ELR (cell line): ENCODE data around the gene HMCN1.
A peak's percentile ranks its signal among the peaks of the same experiment; 100 is the strongest.

Source experiments
- DNase-seq: peaks from one replicate; pipeline ENCODE4 v3.0.0-alpha.2; 2015; ENCODE audit warnings: low read depth

HMCN1 gene

DNA sequence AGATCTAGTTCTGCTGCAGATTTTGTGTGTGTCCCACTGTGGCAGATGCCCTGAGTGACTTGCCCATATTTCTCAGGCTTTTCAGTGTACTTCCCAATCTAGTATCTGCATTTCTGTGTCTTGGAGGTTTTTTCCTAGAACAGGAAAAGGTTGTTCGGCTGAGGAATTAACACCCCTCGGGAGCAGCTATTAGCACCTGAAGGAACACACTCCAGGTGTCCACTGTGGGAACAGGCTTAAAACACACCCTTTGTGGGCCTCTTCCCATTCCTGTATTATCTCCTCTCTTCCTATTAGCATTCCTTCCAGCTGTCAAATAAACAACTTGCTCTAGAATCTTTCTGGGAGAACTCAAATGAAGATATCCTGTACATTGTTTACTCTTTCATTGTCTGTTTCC is 178.3 kb downstream of the HMCN1 start:
- DNase-seq, result no peak

DNA sequence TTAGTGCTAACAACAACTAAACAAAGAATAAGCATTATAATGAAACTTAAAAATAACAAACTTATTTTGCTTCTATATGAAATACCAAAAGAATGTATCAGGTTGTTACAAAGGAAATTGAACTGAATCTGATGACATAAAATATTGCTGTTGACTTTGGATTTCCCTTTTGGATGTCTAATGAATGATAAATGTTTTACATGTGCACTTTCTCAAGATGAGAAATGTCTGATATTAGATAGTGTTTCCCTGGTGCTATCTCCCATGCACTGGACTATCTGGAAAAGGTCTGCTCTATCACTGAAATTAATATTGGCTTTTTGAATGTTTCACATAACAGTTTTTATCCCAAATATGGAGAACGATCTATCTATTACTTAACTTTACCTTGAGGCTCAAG is 179.9 kb downstream of the HMCN1 start:
- DNase-seq, result no peak

DNA sequence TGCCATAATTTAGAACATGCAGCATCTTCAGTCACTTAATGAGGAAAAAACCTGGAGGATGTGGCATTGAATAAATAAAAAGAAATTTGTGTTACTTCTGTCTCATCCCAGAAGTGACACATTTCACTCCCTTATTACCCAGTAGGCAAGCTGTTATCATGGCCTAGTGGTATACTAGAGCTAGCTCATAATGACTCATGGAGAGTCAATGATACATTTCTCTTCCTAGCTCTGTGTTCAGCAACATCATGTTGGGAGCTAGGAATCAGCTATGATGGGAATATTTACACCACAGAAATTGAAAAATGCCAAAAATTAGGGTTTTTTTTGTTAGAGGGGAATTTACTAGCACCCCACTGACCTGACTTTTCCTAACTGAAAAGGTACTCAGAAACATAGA is 182.7 kb downstream of the HMCN1 start:
- peak; percentile 44 for DNase-seq

DNA sequence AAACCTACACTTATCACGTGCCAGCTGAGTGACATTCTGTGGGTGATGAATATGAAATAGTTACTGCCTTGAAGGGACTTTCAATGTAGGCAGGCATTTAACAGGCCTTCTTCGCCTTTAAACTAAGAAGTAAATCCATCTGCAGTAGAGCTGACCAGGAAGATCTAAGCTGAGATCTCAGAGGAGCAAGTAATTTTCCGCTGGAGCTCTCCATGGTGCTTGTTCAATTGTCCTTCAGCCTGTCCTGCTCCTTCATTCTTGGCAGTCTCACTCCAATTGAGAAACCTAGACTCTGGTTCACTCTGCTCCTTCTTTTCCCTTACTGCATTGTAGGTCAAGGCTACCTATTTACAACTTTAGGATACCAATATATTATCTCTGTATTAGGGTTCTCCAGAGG is 183.5 kb downstream of the HMCN1 start:
- DNase-seq, result peak; percentile 33

DNA sequence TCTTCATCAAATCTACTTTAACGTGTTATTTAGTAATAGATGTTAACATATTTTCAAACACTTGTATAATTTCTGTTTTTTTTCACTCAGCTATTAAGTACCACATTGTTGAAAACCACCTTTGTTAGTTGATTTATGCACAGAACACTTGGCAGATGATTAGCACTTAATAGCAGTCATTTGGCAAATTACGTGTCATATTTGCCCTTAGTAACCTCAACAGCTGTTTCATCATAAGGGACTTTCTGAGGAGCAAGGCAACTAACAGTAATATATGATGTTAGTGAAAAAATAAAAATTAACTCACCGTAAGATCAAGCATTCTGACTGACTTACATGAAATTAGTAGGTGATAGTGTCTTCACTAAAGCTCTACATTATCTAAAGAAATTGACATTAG is 186.4 kb downstream of the HMCN1 start:
- DNase-seq, result no peak

DNA sequence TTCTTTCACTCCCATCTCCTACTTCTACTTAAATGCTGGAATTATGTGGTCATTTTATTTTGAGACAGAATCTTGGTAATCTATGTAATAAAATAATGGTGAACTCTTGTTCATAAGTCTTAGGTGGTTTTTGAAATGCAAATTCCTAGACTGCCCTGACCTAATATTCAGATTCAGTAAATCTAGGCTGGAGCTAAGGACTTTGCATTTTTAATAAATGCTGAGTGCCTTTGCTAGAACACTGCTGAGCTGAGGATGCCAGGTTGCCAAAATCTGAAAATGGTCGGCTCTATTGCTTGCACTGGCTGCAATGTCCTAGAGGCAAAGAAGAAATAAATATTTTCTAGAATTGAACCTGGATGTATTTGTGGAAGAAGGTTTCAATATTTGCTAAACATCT is 187.4 kb downstream of the HMCN1 start:
- no peak for DNase-seq

DNA sequence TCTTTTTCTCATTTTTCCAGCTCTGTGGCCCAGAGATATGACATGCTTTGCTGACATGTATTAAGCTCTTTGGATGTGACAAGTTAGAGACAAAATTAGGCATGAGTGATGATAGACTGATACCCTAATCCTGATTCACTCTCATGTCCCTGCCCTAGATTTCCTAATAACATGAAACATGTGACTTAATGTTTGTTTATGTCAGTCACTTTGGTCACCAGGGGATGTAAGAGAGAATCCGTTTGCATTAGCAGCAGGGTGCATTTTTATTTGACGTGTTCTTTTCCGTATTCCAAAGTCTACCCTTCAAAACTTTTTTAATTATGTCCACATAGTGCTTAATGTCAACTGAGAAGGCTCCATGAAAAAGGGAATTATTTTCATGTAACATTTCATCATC is 192.4 kb downstream of the HMCN1 start:
- no peak for DNase-seq

DNA sequence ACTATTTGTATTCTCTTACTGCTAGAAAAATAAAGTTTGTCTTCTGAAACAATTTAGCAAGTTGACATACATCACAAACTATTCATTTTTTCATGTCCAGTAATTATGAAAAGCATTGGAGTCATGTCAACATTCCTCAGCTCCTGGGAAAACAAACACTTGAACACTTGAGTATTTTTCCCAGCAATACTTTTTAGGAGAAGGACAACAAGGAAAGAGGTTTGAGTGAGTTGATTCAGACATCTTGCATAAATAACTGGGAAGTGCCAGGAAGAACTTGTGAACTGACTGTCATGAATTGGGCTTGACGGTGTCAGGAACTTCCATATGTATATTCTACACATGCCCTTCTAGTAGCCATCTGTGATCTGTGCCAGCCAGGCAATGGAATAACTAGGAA is 195.6 kb downstream of the HMCN1 start:
- no peak for DNase-seq

DNA sequence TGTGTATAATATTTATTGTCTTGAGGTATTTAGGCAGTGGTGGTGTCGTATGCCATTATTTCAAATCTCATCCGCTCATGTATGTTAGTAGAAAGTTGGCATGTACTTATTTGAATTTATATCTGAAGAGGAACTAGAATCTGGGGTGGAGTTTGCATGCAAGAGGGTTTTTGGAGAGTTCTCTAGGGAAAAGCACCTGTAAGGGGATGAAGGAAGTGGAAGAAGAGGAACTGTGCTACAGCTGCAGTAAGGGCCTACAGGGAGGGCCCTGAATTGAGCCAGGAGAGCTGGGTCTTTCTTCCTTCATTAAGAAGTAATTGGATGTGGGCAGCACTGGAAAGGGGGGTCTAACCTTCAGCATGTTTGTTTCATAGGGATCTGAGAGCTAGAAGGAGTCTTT is 197.2 kb downstream of the HMCN1 start:
- DNase-seq, result no peak

DNA sequence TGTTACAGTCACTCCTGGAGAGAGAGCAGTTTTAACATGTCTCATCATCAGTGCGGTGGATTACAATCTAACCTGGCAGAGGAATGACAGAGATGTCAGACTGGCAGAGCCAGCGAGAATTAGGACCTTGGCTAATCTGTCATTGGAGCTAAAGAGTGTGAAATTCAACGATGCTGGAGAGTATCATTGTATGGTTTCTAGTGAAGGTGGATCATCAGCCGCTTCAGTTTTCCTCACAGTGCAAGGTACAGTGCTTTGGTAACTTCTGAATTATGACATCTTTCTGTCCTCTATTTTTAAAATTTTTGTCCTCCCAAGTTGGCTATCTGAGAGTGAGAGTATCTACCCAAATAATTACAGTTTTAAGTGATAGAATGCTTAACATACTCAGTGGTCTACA is 199.4 kb downstream of the HMCN1 start:
- no peak for DNase-seq

DNA sequence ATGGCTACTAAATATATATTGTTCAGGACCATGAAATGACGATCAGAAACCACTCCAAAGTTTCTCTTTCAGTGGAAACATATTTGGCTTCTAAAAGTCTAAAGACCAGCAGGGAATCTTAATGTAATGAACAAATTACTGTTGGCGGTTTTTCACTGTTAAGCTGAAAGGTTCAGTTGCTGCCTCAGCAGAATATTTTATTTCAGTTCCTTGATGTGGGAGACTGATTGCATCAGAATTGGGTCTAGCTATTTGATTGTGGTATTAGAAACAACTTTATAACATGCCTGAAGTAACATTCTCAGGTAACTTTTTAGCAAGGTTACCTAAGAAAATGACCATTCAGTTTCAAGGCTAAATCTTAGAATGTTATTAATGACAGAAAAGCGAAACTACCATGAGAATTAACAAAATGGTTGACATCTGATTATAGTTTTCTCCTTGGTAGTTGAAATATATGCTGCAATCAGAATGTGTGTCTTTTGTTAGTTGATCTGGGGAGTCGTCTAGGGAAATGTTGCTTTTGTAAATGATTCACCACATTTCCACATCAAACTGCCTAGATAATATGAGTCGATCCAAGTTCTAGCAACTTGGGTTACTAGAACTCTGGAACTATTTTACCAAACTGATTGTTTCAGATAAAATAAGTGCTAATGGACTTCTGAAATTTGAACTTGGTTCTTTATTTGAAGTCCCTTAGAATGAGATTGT is 200.4 kb downstream of the HMCN1 start:
- peak; percentile 14 for DNase-seq

DNA sequence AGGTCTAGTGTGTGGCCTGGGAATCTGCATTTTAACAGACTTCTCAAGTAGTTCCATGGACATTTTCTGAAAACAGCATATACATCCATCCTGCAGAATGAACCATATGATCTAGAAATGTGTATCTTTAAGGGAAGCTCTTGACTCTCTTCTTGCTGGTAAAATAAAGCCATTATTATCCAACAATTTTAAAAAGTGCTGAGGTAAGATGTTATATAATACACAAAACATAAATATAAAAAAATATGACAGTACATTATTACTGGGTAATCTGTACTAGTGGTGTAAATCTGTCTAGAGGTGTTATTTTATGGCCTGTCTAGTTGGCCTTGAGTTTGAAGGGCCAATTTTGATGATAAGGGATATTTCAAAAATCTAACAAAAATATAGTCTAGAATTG is 201.2 kb downstream of the HMCN1 start:
- no peak for DNase-seq

DNA sequence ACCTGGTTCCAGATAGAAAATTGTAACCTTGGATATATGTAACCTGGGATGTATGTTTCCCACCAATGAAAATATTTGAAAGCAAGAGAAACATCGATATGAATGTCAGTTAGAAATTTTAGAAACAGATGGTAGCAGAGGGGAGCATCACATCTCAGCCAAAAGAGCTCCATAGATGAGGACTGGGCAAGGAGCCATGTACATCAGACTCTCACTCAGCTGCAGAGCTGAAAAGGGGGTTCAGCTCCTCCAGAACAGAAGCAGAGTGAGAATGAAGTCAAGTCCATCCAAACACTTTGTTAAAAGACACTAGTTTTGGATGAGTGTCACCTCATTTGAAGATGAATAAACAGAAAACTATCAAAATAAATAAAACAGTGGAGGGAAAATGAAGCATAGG is 202.4 kb downstream of the HMCN1 start:
- no peak for DNase-seq

DNA sequence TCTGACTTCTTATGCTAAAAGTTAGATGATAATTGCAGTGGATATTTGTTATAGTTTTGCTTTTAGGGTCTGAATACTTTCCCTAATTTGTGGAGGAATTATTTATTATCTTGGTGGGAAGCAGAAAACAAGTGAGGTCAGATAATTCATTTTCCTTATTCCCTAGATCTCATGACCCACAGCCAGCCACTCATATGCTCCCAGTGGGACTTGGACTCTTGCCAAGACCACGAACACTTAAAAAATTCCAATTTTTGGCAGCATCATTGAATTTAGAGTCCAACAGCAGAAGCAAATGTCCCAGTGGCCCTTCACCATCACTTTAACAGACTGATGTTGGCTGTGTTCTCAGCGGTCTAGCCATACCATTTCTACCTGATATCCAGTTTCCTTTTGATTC is 204.2 kb downstream of the HMCN1 start:
- peak; percentile 2 for DNase-seq

DNA sequence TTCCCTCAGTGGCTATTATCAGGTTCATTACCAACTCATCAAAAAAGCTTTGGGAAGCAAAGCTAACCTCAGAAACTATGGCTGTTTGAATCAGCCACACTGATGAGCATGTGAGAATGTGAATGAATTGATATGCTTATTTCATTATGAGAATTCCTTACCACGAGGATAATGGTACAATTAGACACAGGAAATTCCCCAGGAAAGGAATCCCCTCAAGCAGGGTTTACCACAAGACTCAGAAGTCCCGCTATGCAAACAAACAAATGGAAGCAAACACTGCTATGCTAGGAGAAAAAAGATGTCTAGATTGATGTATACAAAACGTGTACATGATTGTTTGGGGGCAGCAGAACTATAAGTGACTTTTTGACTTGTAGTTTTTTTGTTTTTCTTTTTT is 205.0 kb downstream of the HMCN1 start:
- peak; percentile 48 for DNase-seq

DNA sequence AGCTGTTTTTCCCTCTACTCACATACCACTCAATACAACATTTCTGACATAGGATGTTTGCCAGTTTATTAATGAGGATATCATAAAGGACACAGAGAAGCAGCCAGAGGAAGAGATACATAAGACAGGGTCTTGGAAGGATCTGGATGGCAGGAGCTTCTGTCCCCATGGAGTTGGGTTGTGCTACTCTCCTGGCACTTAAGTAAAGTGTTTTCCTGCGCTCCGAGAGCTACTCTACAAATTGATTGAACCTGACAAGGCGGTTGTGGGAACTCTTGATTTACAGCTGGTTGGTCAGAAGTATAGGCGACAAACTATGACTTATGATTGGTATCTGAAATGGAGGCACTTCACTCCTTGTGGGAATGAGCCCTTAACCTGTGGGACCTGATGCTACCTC is 208.8 kb downstream of the HMCN1 start:
- no peak for DNase-seq

DNA sequence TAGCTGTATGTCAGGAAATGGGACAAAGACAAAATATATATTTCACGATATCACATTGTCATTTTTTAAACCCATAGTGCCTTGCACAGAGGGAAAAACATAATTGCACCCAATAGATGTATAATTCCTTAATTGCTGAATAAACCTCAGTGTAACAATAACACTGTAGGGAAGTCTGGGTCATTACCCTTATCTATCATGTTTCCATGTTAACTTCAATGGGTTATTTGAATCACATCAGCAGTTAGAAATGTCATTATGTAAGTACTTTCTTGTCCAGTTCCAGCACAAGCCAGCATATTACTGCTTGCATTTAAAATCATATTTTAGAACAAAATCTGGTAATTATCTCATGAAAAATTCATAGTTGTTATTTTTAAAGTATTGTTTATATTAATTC is 222.7 kb downstream of the HMCN1 start:
- no peak for DNase-seq

DNA sequence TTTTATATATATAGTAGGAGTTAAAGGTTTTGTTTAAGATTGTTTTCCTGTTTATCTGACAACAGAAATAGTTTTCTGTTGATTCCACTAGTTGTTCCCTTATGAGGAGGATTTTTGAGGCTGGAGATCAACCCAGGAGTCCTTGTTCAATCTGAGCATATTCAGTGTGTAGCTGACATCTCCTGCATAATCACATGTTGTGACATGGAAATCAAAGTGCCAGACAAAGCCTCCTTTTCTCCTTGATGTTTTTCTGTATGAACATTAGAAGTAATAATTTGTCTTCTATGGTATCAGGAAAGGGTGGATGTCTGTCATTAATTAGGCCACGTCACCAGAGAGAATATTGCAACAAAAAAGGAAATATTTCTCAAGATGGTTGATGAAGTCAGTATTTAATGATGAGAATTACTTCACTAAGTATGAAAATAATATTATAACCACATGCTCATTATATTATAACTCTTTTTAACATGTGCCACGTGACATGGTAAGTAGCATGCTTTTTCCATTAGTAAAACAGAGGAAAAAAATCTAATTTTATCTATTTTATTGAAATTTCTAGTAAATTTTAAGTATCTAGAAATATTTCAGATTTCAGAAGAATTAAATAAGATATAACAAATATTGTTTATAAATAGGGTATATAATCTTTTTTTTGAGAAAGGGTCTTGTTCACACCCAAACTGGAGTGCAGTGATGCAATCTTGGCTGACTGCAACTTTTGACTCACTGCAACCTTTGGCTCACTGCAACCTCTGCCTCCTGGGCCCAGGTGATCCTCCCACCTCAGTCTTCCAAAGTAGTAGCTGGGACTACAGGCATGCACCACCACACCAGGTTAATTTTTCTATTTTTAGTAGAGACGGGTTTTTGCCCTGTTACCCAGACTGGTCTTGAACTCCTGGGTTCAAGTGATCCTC is 223.5 kb downstream of the HMCN1 start:
- no peak for DNase-seq

DNA sequence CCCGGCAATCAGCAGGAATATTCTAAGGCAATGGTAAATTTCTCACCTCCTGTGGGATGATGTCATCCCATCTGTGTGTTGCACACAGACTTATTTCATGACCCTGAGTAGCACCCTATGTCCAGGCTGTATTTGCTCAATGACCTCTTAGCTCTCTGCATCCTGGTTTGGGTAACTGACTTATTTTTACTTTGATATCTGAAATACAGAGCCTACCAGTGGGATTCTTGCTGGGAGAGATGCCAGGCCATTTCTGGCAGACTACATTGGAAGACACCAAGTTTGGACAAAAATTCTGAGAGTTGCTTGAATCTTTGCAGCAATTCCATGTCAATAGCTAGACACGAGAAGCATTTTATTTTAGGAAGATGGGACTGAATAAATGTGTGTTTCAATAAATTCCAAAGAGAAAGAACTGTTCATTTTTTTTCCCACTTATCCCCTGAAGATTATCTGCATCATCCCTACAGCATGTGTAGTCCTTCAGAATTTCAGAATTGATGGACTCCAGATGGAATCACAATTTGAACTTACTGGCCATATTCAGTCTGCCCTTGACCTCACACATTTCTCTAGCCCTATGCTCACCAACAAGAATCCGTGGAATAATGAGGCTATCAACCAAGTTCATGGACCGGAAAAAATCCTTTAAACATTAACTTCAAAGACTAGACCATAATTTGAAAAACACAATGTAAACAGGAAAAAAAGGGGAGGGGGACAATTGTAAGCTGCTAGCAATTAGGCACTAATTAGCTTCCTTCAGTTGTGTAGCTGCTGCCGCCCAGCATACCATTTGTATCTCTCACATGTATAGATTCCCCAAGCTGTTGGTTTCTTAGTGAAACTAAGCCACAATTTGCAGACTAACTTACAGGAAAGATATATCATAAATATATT is 226.5 kb downstream of the HMCN1 start:
- DNase-seq, result no peak

DNA sequence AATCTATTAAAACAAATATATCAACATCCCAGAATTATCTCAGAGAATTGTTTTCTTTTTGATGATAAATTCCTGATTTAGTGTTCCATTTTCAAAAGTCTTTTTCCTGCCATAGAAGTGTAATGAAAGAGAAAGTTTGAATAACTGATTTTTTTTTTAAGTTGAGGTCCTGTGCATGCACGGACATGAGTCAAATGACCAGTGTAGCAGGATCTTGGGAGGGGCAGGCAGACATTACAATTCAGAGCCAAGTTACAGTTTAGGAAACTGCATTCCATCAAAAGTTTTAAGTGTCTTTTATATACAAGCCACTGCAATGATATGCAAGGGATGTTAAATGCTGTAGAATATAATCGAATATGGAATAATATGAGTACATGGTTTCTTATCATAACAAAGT is 227.5 kb downstream of the HMCN1 start:
- no peak for DNase-seq

DNA sequence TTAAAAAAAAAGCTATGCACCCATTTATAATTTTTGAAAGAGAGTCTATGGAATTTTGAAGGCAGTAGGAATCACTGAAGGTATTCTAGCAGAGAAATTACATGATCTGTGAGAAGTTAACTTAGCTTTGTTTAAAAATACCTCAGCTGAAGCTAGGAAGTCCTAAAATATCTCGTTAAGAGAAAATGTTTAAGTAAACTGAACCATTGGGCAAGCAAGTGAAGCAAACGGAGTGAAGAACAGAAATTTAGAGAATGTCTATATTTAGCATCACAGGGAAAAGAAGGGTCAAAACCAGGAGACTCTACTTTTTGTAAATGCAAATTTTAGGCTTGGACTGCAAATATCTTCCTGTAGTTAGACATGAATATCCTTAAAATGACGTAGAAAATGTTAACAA is 230.8 kb downstream of the HMCN1 start:
- no peak for DNase-seq

DNA sequence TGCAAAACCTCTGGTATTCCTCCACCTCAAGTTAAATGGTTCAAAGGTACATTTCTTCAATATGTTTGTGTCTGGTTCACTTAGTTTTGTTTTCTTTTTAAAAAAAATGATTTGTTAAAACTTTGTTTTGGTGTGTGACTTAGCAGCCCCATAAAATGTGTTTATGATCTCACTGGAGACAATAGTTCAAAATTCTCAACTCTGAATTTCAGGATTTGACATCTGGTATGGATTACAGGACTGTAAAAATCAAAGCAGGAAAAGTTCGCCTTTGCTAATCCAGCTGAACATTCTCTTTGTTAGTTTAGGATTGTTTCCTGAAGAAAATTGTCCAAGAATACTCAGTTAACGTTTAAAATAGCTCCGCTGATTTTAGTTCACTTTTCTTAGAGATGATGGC is 231.7 kb downstream of the HMCN1 start:
- no peak for DNase-seq

DNA sequence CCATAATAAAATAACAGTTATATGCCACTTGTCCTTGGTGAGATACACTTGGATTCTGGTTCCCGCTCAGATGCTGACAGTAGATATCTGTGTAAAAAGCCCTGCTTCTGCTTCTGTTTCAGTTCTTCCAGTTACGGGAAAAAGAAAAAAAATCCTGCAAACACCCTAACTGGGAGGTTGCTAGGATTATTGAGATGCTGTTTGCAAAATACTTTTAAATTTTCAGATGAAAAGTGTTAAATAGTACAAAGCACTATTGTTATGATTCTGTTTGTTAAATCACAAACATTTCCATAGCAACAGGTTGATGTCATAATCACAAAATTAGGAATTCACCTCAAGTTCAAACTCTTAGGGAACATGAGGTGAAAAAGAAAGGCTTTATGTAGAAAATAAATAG is 232.3 kb downstream of the HMCN1 start:
- no peak for DNase-seq
